Cardiac atrium fibroblast (primary cell): ENCODE results near the gene CACNA1S. TPM values are rescaled to one million over a fixed set of nuclear protein-coding genes. Genes with fewer than 3 reads are reported as not detected.

Source experiments
- total RNA-seq: library from RNA; depleted of rRNA; stranded (reverse); fragments of >200 nt; gene quantifications from 2 replicates; pipeline ENCODE4 v1.2.3, GENCODE V29; 2015

CACNA1S gene
- not detected in 2 replicates for total RNA-seq

GRCh38 chr1:201112173-201112731, at the start of gene CACNA1S:
TSS of gene CACNA1S (minus strand) at chr1:201112426. CDS start at chr1:201112339, 87 bp downstream.

GRCh38 chr1:201154389-201155165, 42.4 kb upstream of the CACNA1S start, which contains the start of gene TMEM9:
TSS of gene TMEM9 (minus strand) at chr1:201154474. CDS start at chr1:201153923, 551 bp downstream.

DNA sequence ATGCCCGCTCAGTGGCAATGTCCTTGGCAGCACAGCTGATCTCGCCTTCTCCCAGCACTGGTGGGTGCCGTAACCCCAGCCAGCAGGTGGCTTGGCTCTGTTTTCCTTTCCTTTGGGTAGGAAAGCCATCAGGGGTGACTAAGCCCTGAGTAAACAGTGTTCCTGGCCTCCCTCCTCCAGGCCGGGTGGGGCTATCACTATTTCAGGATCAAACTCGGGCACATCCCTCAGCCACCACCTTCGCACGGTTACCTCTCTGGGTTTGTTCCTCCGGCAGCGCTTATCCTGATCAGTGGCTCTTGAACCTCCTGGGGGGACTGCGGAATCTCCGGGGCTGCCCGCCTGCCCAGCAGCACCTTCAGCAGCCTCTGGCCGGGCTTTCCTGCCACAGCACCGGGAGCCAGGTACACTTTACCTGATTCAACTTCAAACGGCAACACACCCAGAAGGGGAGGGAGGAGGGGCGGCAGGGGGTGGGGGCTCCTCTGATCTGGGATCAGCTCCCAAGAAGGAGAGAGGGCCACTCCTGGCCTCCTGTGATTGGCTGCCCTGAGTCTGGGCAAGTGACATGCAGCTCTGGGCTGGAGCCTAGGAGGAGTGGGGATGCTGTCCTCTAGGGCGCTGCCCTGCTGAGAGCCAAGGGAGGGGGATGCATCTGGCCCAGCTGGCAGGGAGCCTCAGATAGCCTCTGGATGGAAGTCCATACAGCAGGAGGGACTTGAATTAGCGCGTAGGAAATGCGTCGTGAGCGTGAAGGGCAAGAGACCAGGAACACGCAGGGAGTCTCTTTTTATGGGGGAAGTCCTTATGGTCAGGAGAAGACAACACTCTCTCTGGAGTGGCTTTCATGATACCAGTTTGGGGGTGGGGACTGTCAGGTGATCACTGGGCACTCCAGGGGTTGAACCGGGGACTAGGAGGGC, 14.9 kb upstream of the CACNA1S start, which contains the start of gene ASCL5:
Gene ASCL5 (minus strand): TSS at position 353 of the 923 bp plus-strand sequence. CDS start 11,812 bp downstream, outside the sequence.

DNA sequence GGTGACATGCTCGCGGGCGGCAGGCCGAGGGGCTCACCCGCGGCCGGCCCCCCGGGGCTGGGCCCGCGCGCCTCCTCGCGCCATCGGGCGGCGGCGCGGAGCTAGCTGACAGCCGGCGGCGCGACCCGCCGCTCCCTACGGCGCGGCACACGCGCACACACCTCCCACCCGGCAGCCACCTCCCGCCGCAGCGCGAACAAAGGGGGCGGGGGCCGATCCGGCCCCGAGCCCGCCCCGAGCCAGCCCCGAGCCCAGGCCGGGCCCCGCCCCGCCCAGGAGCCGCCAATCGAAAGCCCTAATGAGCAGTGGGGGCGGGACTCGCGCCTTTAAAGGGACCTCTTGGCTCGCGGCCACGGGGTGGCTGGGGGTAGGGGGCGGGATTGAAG, 88.7 kb downstream of the CACNA1S start, which contains the start of gene KIF21B:
Gene KIF21B (minus strand): TSS at position 198 of the 386 bp plus-strand sequence. CDS start 331 bp downstream, outside the sequence.

Other genes starting within 250 kb of the CACNA1S start
- not detected in 2 replicates for gene GPR25, start 239.4 kb downstream of the CACNA1S start, total RNA-seq
- not detected in 2 replicates for gene INAVA, start 217.5 kb downstream of the CACNA1S start, total RNA-seq
- gene KIF21B, start 88.7 kb downstream of the CACNA1S start, total RNA-seq, result under 0.01 and 0.16 TPM in 2 replicates
- gene ASCL5, start 14.8 kb upstream of the CACNA1S start, total RNA-seq, result not detected in 2 replicates
- 64.4 and 81.0 TPM in 2 replicates for gene TMEM9, start 42.0 kb upstream of the CACNA1S start, total RNA-seq
- gene IGFN1, start 78.4 kb upstream of the CACNA1S start, total RNA-seq, result 0.18 TPM in 1 of 2 replicates, not detected in the other
- gene PKP1, start 171.1 kb upstream of the CACNA1S start, total RNA-seq, result 0.18 and 0.32 TPM in 2 replicates